Type B pancreatic cell (in vitro differentiated cells): Measurements from ENCODE around the gene ESF1. TPM values are rescaled to one million over a fixed set of nuclear protein-coding genes. Genes with fewer than 3 reads are reported as not detected.

Experiments
- DNase-seq: peaks from one replicate; pipeline ENCODE4 v3.0.0; 2021; ENCODE audit warnings: mixed read lengths; ENCODE audit not compliant: unreplicated experiment; ENCODE audit errors: extremely low spot score
- H3K27ac Mint-ChIP-seq: 2 replicates; pipeline ENCODE4 v1.8.0; 2021; ENCODE audit warnings: mild to moderate bottlenecking, mixed read lengths
- H3K27me3 Mint-ChIP-seq: 2 replicates; pipeline ENCODE4 v1.8.0; 2021; ENCODE audit warnings: mixed read lengths
- H3K36me3 Mint-ChIP-seq: 2 replicates; pipeline ENCODE4 v1.8.0; 2021; ENCODE audit warnings: mixed read lengths
- H3K4me1 Mint-ChIP-seq: one replicate; pipeline ENCODE4 v1.8.0; 2021; ENCODE audit warnings: mixed read lengths; ENCODE audit not compliant: unreplicated experiment
- H3K4me3 Mint-ChIP-seq: 2 replicates; pipeline ENCODE4 v1.8.0; 2021; ENCODE audit warnings: mild to moderate bottlenecking, mixed read lengths
- H3K9me3 Mint-ChIP-seq: 2 replicates; pipeline ENCODE4 v1.8.0; 2021; ENCODE audit warnings: mixed read lengths
- total RNA-seq: library from RNA; stranded (reverse); gene quantifications from 2 replicates; pipeline ENCODE4 v1.2.1, GENCODE V29; 2021; ENCODE audit warnings: low replicate concordance
- TF ChIP-seq, protein P1 (sequence below): fragments of 200-600 bp; sonication (generic); conservative IDR thresholded peaks from 2 replicates; pipeline ENCODE4 v1.5.0; 2021; ENCODE audit warnings: antibody characterized with exemption, mild to moderate bottlenecking

Gene ESF1
- total RNA-seq, 1 donor from 2014 or later, result 17.7 TPM

DNA sequence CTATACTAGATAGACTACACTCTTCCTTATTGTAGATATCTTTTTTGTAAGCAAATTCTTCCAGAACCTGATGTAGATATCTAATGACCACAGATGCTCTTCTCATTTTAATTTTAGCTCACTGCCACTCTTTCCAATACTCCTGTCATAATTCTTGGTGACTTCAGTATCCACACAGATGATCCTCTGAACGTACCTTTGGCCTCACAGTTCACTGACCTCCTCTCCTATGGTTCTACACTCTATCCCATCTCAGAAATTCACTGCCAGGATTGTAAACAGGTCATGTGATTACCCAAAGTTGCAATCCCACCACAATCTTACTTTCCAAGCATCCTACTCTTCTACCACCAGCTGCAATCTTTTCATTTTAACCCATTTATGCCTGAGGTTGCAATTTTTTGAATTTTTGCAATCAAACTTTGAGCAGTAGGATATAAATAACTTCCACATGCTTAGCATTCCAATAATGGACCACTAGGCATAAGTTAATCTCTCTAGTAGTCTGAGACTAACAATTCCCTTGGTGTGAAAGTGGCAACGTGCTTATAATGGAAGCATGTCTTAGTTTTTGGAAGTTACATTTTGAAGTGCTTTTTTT lies 31.2 kb downstream of the ESF1 start:
- Mint-ChIP-seq H3K27ac (no peak overlapping the region), H3K36me3 (peaks cover 8% of the 10 kb centered on the region), H3K9me3 (no peaks in the 10 kb centered on the region), H3K4me3 (no peak overlapping the region), H3K27me3 (no peaks in the 10 kb centered on the region), H3K4me1 (no peaks in the 10 kb centered on the region)
- TF ChIP-seq, protein P1, sequence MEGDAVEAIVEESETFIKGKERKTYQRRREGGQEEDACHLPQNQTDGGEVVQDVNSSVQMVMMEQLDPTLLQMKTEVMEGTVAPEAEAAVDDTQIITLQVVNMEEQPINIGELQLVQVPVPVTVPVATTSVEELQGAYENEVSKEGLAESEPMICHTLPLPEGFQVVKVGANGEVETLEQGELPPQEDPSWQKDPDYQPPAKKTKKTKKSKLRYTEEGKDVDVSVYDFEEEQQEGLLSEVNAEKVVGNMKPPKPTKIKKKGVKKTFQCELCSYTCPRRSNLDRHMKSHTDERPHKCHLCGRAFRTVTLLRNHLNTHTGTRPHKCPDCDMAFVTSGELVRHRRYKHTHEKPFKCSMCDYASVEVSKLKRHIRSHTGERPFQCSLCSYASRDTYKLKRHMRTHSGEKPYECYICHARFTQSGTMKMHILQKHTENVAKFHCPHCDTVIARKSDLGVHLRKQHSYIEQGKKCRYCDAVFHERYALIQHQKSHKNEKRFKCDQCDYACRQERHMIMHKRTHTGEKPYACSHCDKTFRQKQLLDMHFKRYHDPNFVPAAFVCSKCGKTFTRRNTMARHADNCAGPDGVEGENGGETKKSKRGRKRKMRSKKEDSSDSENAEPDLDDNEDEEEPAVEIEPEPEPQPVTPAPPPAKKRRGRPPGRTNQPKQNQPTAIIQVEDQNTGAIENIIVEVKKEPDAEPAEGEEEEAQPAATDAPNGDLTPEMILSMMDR, result no peak
- DNase-seq, result no peak

DNA sequence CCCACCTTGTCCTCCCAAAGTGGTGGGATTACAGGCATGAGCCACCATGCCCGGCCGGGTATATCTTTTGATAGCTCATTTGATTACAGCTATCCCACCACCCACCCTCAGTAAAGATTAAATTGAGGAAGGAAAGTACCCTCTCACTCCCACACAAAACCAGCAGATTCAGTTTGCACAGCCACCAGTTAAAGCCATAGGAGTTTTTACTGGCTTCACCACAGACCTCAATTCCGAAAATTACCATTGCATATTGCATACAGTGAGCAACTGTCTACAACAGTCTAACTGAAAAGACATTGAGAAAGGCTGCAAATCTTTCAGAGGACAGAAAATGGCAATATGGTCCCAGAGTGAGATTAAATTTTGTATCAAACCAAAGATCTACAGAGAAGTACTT lies 34.9 kb downstream of the ESF1 start:
- Mint-ChIP-seq H3K27me3 (no peaks in the 10 kb centered on the region), H3K4me3 (no peak overlapping the region), H3K27ac (no peak overlapping the region), H3K9me3 (no peaks in the 10 kb centered on the region), H3K4me1 (no peaks in the 10 kb centered on the region), H3K36me3 (peaks cover 11% of the 10 kb centered on the region)
- DNase-seq, result no peak
- TF ChIP-seq, protein P1, result no peak

DNA sequence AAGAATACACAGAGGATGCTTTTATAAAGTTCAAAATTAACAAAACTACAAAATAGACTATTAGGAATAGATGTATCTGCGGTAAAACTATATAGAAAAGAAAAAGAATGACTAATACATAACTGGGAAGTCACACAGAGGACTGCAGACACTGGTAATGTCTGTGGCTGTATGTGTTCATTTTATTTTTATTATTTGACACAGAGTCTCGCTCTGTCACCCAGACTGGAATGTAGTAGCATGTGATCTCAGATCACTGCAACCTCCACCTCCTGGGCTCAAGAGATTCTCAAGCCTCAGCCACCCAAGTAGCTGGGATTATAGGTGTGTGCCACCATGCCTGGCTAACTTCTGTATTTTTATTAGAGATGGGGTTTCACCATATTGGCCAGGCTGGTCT lies 38.9 kb downstream of the ESF1 start:
- Mint-ChIP-seq H3K4me3 (no peak overlapping the region), H3K4me1 (no peaks in the 10 kb centered on the region), H3K36me3 (peaks cover 42% of the 10 kb centered on the region), H3K27ac (no peak overlapping the region), H3K9me3 (peaks cover 5% of the 10 kb centered on the region), H3K27me3 (no peaks in the 10 kb centered on the region)
- no peak for DNase-seq
- TF ChIP-seq, protein P1, result no peak

DNA sequence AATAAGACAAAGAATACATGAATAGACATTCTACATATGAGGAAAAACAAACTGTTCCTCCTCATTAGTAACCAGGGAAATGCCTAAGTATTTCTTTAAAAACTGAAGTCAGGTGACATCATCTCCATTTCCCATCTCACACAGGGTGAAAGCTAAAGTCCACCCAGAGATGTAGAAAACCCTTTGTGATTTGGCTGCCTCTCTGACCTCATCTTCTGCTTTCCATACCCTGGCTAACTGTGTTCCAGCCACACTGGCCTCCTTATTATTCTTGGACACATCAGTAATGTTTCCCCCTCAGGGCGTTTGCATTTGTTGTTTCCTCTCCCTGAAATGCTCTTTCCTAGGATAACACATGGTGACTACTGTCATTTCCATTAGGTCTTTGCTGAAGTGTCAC lies 40.4 kb downstream of the ESF1 start:
- TF ChIP-seq, protein P1, result no peak
- DNase-seq, result no peak
- H3K36me3 Mint-ChIP-seq, result peaks cover 47% of the 10 kb centered on the region
- no peak overlapping the region for H3K27ac Mint-ChIP-seq
- no peaks in the 10 kb centered on the region for H3K27me3 Mint-ChIP-seq
- no peak overlapping the region for H3K4me3 Mint-ChIP-seq
- H3K4me1 Mint-ChIP-seq, result no peaks in the 10 kb centered on the region
- H3K9me3 Mint-ChIP-seq, result peaks cover 5% of the 10 kb centered on the region

DNA sequence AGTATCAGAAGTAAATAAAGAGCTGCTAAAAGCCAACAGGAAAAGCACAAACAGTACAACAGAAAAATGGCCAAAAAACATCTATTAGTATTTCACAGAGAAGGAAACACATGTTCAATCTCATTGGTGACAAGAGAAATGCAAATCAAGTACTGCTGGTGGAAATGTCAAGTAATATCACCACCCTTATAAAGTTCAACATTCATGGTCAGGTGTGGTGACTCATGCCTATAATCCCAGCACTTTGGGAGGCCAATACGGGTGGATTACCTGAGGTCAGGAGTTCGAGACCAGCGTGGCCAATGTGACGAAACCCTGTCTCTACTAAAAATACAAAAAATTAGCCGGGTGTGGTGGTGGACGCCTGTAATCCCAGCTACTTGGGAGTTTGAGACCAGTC lies 42.8 kb downstream of the ESF1 start:
- DNase-seq, result no peak
- H3K9me3 Mint-ChIP-seq, result peaks cover 5% of the 10 kb centered on the region
- TF ChIP-seq, protein P1, result no peak
- H3K27ac Mint-ChIP-seq, result no peak overlapping the region
- no peaks in the 10 kb centered on the region for H3K4me1 Mint-ChIP-seq
- H3K4me3 Mint-ChIP-seq, result no peak overlapping the region
- H3K27me3 Mint-ChIP-seq, result no peaks in the 10 kb centered on the region
- peaks cover 54% of the 10 kb centered on the region for H3K36me3 Mint-ChIP-seq
